Heart left ventricle (tissue), 16 donors: ENCODE results near the gene DEAF1. TPM values are rescaled to one million over a fixed set of nuclear protein-coding genes. Genes with fewer than 3 reads are reported as not detected.

Experiments used
- ATAC-seq, 4 donors: fragments of 200-7000 bp; cut with Tn5 transposase; one replicate each; pipeline ENCODE4 v1.9.1; 2020 to 2022; ENCODE audit warnings: moderate library complexity in 4 of 4, mild to moderate bottlenecking in 3 of 4, moderate number of reproducible peaks in 1 of 4
- DNase-seq, 5 donors: peaks; one replicate each; pipeline ENCODE4 v3.0.0-alpha.2; 2020
- H3K27ac ChIP-seq, 12 donors: fragments of 200-600 bp; sonication (generic) in 4 of 12; one replicate each; pipeline versions ENCODE4 v1.5.0 to v1.8.0; 2016 to 2022; ENCODE audit warnings: mild to moderate bottlenecking in 2 of 12
- H3K27me3 ChIP-seq, 9 donors: fragments of 200-600 bp; sonication (generic) in 2 of 9; one replicate each; pipeline versions ENCODE4 v1.5.1 to v1.8.0; 2016 to 2022; ENCODE audit warnings: mild to moderate bottlenecking in 3 of 9
- H3K36me3 ChIP-seq, 9 donors: fragments of 200-600 bp; sonication (generic) in 2 of 9; one replicate each; pipeline versions ENCODE4 v1.5.0 to v1.8.0; 2018 to 2022; ENCODE audit warnings: mild to moderate bottlenecking in 2 of 9
- H3K4me1 ChIP-seq, 12 donors: fragments of 200-600 bp; sonication (generic) in 4 of 12; one replicate each; pipeline versions ENCODE4 v1.5.0 to v1.8.0; 2016 to 2022; ENCODE audit warnings: mild to moderate bottlenecking in 3 of 12
- H3K4me3 ChIP-seq, 12 donors: fragments of 200-600 bp; sonication (generic) in 4 of 12; one replicate each; pipeline versions ENCODE4 v1.5.0 to v1.8.0; 2017 to 2022; ENCODE audit warnings: mild to moderate bottlenecking in 9 of 12, moderate library complexity in 4 of 12
- H3K9me3 ChIP-seq, 12 donors: fragments of 200-600 bp; sonication (generic) in 4 of 12; one replicate each; pipeline versions ENCODE4 v1.5.0 to v1.8.0; 2016 to 2022; ENCODE audit warnings: mild to moderate bottlenecking in 1 of 12
- POLR2A ChIP-seq, 2 donors: fragments of 450-650 bp; IDR thresholded peaks; one replicate each; pipeline ENCODE4 v1.6.1; 2017; ENCODE audit warnings: antibody characterized with exemption in 2 of 2, mild to moderate bottlenecking in 2 of 2, moderate library complexity in 2 of 2
- WGBS, 4 donors: extraction: QIAGEN DNeasy Blood & Tissue Kit in 2 of 4; methylation state at CpG; one replicate each; pipeline versions ENCODE4 v1.1.5 to v1.1.7; 2013 to 2018; 5-methylcytosine and 5-hydroxymethylcytosine counted together
- intact Hi-C, 10 donors: fragments of 100-400 bp; cut with DNase I; formaldehyde crosslinking; loops; one replicate each; pipeline versions ENCODE4 v1.11.1 to v1.14.2; 2022
- polyA plus RNA-seq, 2 donors: library from polyadenylated mRNA; stranded (reverse); fragments of 200-250 nt; gene quantifications; one replicate each; pipeline ENCODE4 v1.2.3, GENCODE V29; 2013
- total RNA-seq, 9 donors: library from RNA; depleted of rRNA in 2 of 9; stranded (reverse); fragments of >200 nt in 2 of 9; fragmentation: NEBNext Ultra II Directional in 3 of 9; extraction: Animal tissue kit (Norgen Biotek cat#: 25700) in 3 of 9; gene quantifications; one replicate each; pipeline versions ENCODE4 v1.1.0 to v1.2.4, GENCODE V29; 2016 to 2023
- TF ChIP-seq, protein P1 (sequence below), 12 donors: fragments of 200-600 bp; sonication (generic) in 4 of 12; IDR thresholded peaks; one replicate each; pipeline versions ENCODE4 v1.5.0 to v1.8.0; 2018 to 2022; ENCODE audit warnings: antibody characterized with exemption in 12 of 12, mild to moderate bottlenecking in 5 of 12
- donor health status: ischemic (EF 13 %, LVEDD 7.1; RV severe dilation, severe dysfunction).
- donor health status: healthy with polysubstance abuse.
- donor health status: DM: no; HTN: yes; CAD: no.
- donor health status: DM: no; HTN: no; CAD: no.
- donor health status: ischemic (EF 25% LVEDD 6.9; RV normal size, moderate dysfunction).
- donor health status: ischemic (EF 25% LVEDD 5.7; RV mildly dilated, moderate dysfunction).
- donor health status: healthy.
- donor health status: DM: yes; HTN: yes; CAD: no.
- donor health status: ischemic (EF 35%, LVEDD 5.7; RV mildly dilated, moderate dysfunction).
- donor health status: nonischemic (EF 11% LVEDD 7.7; RV severe dilation, severe dysfunction).
- donor health status: DM: yes; HTN: yes; CAD: no.
- donor health status: PGD.
- donor health status: ischemic (EF 29% LVEDD 5.4; RV normal size, mild dysfunction).
- donor health status: nonischemic (EF 23%, LVEDD 6.1; RV moderate dilation, normal function).

Gene DEAF1
- total and polyA plus RNA-seq, 11 donors, result 11.8 to 25.6 (median 15.1) TPM

DNA sequence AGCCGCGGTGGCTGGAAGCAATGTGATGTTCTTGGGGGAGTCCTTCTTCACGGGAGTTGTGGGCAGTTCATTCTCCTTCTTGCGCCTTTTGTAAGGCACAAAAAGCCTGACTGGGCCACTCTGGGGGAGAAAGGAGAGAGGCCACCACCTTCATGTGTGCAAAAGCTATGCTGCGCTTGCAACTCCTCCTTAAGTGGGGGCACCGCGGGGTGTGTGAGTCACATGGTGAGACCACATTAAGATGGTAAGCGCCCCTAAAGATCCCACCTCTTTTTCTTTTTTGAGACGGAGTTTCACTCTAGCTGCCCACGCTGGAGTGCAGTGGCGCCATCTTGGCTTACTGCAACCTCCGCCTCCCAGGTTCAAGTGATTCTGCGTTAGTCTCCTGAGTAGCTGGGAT, 14.1 kb downstream of the DEAF1 start:
- DNase-seq, result no peak
- 89 to 93% (median 92%) methylated on average over 13 of the region's 13 CpGs for WGBS, 4 donors
- Histone ChIP-seq H3K4me3 (no peak overlapping the region), H3K27me3 (no peaks in the 10 kb centered on the region), H3K36me3 (peaks cover 0 to 80% (median 63%) of the 10 kb centered on the region in 9 donors), H3K27ac (peak overlapping the region in 7 of 12 donors; percentile 13 to 60 (median 50)), H3K9me3 (no peaks in the 10 kb centered on the region), H3K4me1 (peaks cover 0 to 8% (median 0%) of the 10 kb centered on the region in 12 donors)
- no peak for TF ChIP-seq POLR2A (IDR thresholded peaks at IDR 0.05)
- TF ChIP-seq, protein P1, sequence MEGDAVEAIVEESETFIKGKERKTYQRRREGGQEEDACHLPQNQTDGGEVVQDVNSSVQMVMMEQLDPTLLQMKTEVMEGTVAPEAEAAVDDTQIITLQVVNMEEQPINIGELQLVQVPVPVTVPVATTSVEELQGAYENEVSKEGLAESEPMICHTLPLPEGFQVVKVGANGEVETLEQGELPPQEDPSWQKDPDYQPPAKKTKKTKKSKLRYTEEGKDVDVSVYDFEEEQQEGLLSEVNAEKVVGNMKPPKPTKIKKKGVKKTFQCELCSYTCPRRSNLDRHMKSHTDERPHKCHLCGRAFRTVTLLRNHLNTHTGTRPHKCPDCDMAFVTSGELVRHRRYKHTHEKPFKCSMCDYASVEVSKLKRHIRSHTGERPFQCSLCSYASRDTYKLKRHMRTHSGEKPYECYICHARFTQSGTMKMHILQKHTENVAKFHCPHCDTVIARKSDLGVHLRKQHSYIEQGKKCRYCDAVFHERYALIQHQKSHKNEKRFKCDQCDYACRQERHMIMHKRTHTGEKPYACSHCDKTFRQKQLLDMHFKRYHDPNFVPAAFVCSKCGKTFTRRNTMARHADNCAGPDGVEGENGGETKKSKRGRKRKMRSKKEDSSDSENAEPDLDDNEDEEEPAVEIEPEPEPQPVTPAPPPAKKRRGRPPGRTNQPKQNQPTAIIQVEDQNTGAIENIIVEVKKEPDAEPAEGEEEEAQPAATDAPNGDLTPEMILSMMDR (IDR thresholded peaks at IDR 0.05), result no peak
- no peak for ATAC-seq
- intact Hi-C loops, result no loop called here

DNA sequence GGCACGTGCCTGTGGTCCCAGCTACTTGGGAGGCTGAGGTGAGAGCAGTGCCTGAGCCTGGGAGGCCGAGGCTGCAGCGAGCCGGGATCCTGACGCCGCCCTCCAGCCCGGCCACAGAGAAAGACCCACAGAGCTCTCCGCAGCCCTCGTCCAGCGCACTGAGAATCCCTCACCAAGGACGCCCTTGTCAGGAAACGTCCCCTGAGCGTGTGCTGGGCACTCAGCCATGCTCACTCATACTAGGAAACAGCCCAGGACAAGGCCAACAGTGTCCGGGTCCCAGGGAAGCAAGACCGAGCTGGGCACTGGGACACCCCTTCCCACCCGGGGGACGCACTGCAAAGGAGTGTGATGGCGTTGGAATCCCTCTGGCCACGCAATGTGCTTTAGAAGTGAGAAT, 14.5 kb downstream of the DEAF1 start:
- H3K27ac ChIP-seq, result peak overlapping the region in 8 of 12 donors; percentile 13 to 60 (median 46)
- ATAC-seq, result peak; percentile 76 to 95 (median 86)

DNA sequence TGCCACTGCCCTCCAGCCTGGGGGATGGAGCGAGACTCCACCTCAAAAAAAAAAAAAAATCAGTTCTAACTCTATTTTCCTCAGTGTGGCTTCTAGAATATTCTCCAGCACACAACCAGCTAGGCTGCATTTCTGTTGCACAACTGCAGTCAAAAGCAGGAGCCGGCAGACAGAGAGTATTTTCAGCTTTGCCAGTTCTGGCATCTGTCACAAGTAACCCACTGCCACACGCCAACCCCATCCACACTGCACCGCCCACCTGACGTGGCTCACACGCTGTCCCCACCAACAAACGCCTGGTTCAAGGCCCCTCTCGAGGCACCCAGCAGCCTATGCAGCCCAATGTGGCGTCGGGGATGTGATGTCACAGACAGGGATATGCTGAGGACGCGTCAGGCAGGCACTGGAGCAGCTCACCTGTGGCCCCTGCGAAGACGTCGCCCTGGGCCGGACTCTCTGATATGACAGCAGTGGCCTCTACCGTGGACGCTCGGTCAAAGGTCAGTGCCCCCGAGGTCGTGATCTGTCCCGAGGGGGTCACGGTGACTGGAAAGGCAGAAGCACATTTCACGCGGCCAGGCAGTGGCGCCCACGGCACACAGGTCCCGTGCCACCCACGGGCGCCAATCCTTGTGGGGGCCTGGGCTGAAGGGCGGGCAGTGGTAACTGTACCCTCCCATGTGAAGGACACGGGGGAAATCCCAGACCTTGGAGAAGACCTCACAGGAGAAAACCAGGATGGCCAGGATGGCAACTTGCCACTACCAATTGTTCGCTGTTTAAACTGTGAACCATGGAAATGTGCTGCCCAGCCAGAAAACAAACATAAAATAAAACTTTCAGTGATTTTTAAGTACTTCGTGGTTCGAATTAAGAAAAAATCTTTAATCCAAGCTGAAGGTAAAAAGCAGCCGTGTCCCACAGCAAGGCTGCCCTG, 15.5 kb downstream of the DEAF1 start:
- TF ChIP-seq POLR2A (IDR thresholded peaks at IDR 0.05), result no peak
- TF ChIP-seq, protein P1 (IDR thresholded peaks at IDR 0.05), result no peak
- ATAC-seq (peak in 1 of 4 donors; percentile 33), DNase-seq (no peak)
- no peaks in the 10 kb centered on the region for H3K27me3 ChIP-seq
- H3K4me1 ChIP-seq, result peaks cover 0 to 8% (median 0%) of the 10 kb centered on the region in 12 donors
- no peaks in the 10 kb centered on the region for H3K9me3 ChIP-seq
- 94 to 96% (median 95%) methylated on average over 31 to 36 of the region's 36 CpGs for WGBS, 4 donors
- intact Hi-C loops, result no loop called here
- no peak overlapping the region for H3K4me3 ChIP-seq
- H3K36me3 ChIP-seq, result peaks cover 0 to 76% (median 59%) of the 10 kb centered on the region in 9 donors
- H3K27ac ChIP-seq, result peak overlapping the region in 3 of 12 donors; percentile 30 to 58 (median 51)

More for the DNA sequence above, 14.5 kb downstream of the DEAF1 start:
- intact Hi-C loops, result no loop called here
- peaks cover 0 to 76% (median 61%) of the 10 kb centered on the region in 9 donors for H3K36me3 ChIP-seq
- peaks cover 0 to 8% (median 0%) of the 10 kb centered on the region in 12 donors for H3K4me1 ChIP-seq
- no peaks in the 10 kb centered on the region for H3K27me3 ChIP-seq
- no peak for TF ChIP-seq POLR2A (IDR thresholded peaks at IDR 0.05)
- TF ChIP-seq, protein P1 (IDR thresholded peaks at IDR 0.05), result no peak
- no peaks in the 10 kb centered on the region for H3K9me3 ChIP-seq
- no peak overlapping the region for H3K4me3 ChIP-seq
- 46 to 67% (median 55%) methylated on average over 13 to 19 of the region's 19 CpGs for WGBS, 4 donors
- DNase-seq, result peak in 3 of 5 donors; percentile 39 to 77 (median 69)

DNA sequence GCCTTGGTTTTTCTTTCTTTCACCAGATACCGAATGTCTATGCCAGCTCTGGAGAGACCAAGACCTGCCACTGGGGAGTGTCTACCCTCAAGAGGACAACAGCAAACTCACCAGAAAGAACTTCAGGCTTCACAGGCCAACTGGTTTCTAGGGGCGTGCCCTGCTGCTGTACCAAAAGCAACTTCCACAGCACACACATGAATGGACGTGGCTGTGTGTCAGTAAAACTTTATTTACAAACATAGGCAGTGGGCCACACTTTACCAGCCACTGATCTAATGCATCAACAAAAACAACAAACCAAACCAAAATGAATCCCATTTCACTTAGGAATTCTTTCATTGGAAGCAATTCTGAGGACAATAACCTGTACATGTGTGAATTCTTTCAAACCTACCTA, 16.7 kb downstream of the DEAF1 start:
- DNase-seq, result no peak
- no peaks in the 10 kb centered on the region for H3K9me3 ChIP-seq
- H3K27ac ChIP-seq, result no peak overlapping the region
- H3K27me3 ChIP-seq, result no peaks in the 10 kb centered on the region
- TF ChIP-seq, protein P1 (IDR thresholded peaks at IDR 0.05), result no peak
- TF ChIP-seq POLR2A (IDR thresholded peaks at IDR 0.05), result no peak
- H3K4me1 ChIP-seq, result peaks cover 0 to 8% (median 0%) of the 10 kb centered on the region in 12 donors
- WGBS, 4 donors, result 94 to 100% (median 95%) methylated on average over 3 of the region's 3 CpGs
- no peak overlapping the region for H3K4me3 ChIP-seq
- H3K36me3 ChIP-seq, result peaks cover 2 to 76% (median 59%) of the 10 kb centered on the region in 9 donors
- no peak for ATAC-seq
- intact Hi-C loops, result no loop called here
